Measurements from ENCODE around the gene FBXL13.
"Not testable (repeated sequence)": the region's sequence is repeated elsewhere in the genome, so short reads cannot be mapped to it uniquely, and the experiment has no call there.

Gene FBXL13

DNA sequence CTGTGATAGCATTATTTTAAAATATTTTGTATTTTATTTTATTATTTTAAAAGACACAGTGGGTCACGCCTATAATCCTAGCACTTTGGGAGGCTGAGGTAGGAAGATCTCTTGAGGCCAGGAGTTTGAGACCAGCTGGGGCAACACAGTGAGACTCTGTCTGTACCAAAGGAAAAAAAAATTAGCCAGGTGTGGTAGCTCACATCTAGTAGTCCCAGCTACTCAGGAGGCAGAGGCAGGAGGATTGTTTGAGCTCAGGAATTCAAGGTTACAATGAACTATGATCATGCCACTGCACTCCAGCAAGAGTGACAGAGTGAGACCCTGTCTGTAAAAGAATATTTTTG is 37.1 kb downstream of the FBXL13 start:
- Histone ChIP-seq H3K4me3 (ENCODE audit: low read depth, low read length) (no peak overlapping the region), H3K27me3 (ENCODE audit: insufficient read depth, low read length) (no peaks in the 10 kb centered on the region), H3K9ac (ENCODE audit: low read length) (no peak overlapping the region), H4K91ac (ENCODE audit: low read depth, low read length) (no peak overlapping the region), H2AK5ac (ENCODE audit: low read length) (no peak overlapping the region), H2AFZ (ENCODE audit: insufficient read depth, low read length, poor library complexity) (no peak overlapping the region), H4K12ac (ENCODE audit: low read depth, low read length) (no peak overlapping the region), H3K23ac (ENCODE audit: low read length) (no peak overlapping the region), H3K4ac (ENCODE audit: low read depth, low read length) (no peak overlapping the region), H3K36me3 (ENCODE audit: control insufficient read depth in 1 of 2, insufficient read depth in 2 of 2, low read length in 2 of 2) (no peaks in the 10 kb centered on the region), H2BK12ac (ENCODE audit: low read length) (no peak overlapping the region), H3K4me1 (ENCODE audit: control insufficient read depth in 1 of 2, insufficient read depth in 2 of 2, low read length in 2 of 2) (peaks cover 0 to 2% of the 10 kb centered on the region in 2 experiments), H2BK5ac (ENCODE audit: low read depth, low read length, poor library complexity) (no peak overlapping the region), H3K27ac (ENCODE audit: low read depth, low read length) (no peak overlapping the region), H3K18ac (ENCODE audit: low read length) (no peak overlapping the region), H2BK120ac (ENCODE audit: insufficient read depth, low read length, poor library complexity) (no peak overlapping the region), H3K79me2 (ENCODE audit: control insufficient read depth, insufficient read depth, low read length, poor library complexity) (no peaks in the 10 kb centered on the region), H3K14ac (ENCODE audit: low read length) (no peak overlapping the region), H3K79me1 (ENCODE audit: low read length) (no peaks in the 10 kb centered on the region), H4K8ac (ENCODE audit: low read depth, low read length) (no peak overlapping the region), H3K4me2 (ENCODE audit: low read length) (no peak overlapping the region), H3K9me3 (ENCODE audit: insufficient read depth, low read depth, low read length) (peaks cover 3% of the 10 kb centered on the region)
- DNase-seq: no peak
- WGBS (ENCODE audit: extremely low coverage, insufficient coverage, insufficient read length): no CpG with 5 or more reads among the region's 1 CpG

DNA sequence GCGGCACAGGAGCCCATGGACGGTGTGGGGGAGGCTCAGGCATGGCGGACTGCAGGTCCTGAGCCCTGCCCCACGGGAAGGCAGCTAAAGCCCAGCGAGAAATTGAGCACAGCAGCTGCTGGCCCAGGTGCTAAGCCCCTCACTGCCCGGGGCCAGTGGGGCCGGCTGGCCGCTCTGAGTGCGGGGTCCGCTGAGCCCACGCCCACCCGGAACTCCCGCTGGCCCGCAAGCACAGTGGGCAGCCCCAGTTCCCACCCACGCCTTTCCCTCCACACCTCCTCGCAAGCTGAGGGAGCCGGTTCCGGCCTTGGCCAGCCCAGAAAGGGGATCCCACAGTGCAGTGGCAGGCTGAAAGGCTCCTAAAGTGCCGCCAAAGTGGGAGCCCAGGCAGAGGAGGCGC is 40.3 kb downstream of the FBXL13 start:
- H3K23ac ChIP-seq (ENCODE audit: low read length); DNase-seq; H3K79me2 ChIP-seq (ENCODE audit: control insufficient read depth, insufficient read depth, low read length, poor library complexity); H2BK120ac ChIP-seq (ENCODE audit: insufficient read depth, low read length, poor library complexity); H3K27ac ChIP-seq (ENCODE audit: low read depth, low read length); H2BK12ac ChIP-seq (ENCODE audit: low read length); H3K4ac ChIP-seq (ENCODE audit: low read depth, low read length); H3K4me1 ChIP-seq (ENCODE audit: control insufficient read depth in 1 of 2, insufficient read depth in 2 of 2, low read length in 2 of 2); H3K9me3 ChIP-seq (ENCODE audit: insufficient read depth, low read depth, low read length); H2AFZ ChIP-seq (ENCODE audit: insufficient read depth, low read length, poor library complexity); H3K27me3 ChIP-seq (ENCODE audit: insufficient read depth, low read length); H2AK5ac ChIP-seq (ENCODE audit: low read length); H3K4me2 ChIP-seq (ENCODE audit: low read length); H4K91ac ChIP-seq (ENCODE audit: low read depth, low read length); H2BK5ac ChIP-seq (ENCODE audit: low read depth, low read length, poor library complexity); H3K14ac ChIP-seq (ENCODE audit: low read length); H3K9ac ChIP-seq (ENCODE audit: low read length); H4K8ac ChIP-seq (ENCODE audit: low read depth, low read length); H3K79me1 ChIP-seq (ENCODE audit: low read length); H4K12ac ChIP-seq (ENCODE audit: low read depth, low read length); H3K36me3 ChIP-seq (ENCODE audit: control insufficient read depth in 1 of 2, insufficient read depth in 2 of 2, low read length in 2 of 2); H3K18ac ChIP-seq (ENCODE audit: low read length); H3K4me3 ChIP-seq (ENCODE audit: low read depth, low read length): not testable (repeated sequence)
- no CpG with 5 or more reads among the region's 20 CpGs for WGBS (ENCODE audit: extremely low coverage, insufficient coverage, insufficient read length)

DNA sequence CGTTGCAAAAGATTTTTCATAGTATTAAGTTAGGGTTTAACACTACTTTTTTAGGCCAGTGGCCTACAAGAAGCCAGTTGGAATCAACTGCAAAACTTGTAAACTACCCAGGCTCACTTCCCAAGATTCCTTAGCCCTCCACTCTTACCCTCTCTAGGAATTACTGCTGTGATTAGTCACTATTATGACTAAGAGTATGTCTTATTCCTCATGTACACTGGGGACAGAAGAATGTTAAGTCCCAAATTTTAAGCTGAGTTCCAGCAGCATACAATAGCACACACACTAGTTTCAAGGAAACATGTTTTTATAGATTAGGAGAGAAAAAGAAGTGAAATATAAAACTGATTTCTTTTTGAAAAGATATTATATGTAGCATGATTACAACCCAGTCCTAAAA is 42.8 kb downstream of the FBXL13 start:
- Histone ChIP-seq H3K79me1 (ENCODE audit: low read length) (no peaks in the 10 kb centered on the region), H2BK12ac (ENCODE audit: low read length) (no peak overlapping the region), H2AFZ (ENCODE audit: insufficient read depth, low read length, poor library complexity) (no peak overlapping the region), H2AK5ac (ENCODE audit: low read length) (no peak overlapping the region), H4K8ac (ENCODE audit: low read depth, low read length) (no peak overlapping the region), H3K4me2 (ENCODE audit: low read length) (no peak overlapping the region), H3K9me3 (ENCODE audit: insufficient read depth, low read depth, low read length) (no peaks in the 10 kb centered on the region), H4K12ac (ENCODE audit: low read depth, low read length) (no peak overlapping the region), H3K27me3 (ENCODE audit: insufficient read depth, low read length) (no peaks in the 10 kb centered on the region), H4K91ac (ENCODE audit: low read depth, low read length) (no peak overlapping the region), H3K36me3 (ENCODE audit: control insufficient read depth in 1 of 2, insufficient read depth in 2 of 2, low read length in 2 of 2) (no peaks in the 10 kb centered on the region), H2BK5ac (ENCODE audit: low read depth, low read length, poor library complexity) (no peak overlapping the region), H3K27ac (ENCODE audit: low read depth, low read length) (no peak overlapping the region), H3K18ac (ENCODE audit: low read length) (no peak overlapping the region), H3K23ac (ENCODE audit: low read length) (no peak overlapping the region), H3K4me3 (ENCODE audit: low read depth, low read length) (no peak overlapping the region), H3K9ac (ENCODE audit: low read length) (no peak overlapping the region), H3K4me1 (ENCODE audit: control insufficient read depth in 1 of 2, insufficient read depth in 2 of 2, low read length in 2 of 2) (no peaks in the 10 kb centered on the region), H3K79me2 (ENCODE audit: control insufficient read depth, insufficient read depth, low read length, poor library complexity) (no peaks in the 10 kb centered on the region), H3K4ac (ENCODE audit: low read depth, low read length) (no peak overlapping the region), H2BK120ac (ENCODE audit: insufficient read depth, low read length, poor library complexity) (no peak overlapping the region), H3K14ac (ENCODE audit: low read length) (no peak overlapping the region)
- no CpG with 5 or more reads among the region's 1 CpG for WGBS (ENCODE audit: extremely low coverage, insufficient coverage, insufficient read length)
- no peak for DNase-seq

DNA sequence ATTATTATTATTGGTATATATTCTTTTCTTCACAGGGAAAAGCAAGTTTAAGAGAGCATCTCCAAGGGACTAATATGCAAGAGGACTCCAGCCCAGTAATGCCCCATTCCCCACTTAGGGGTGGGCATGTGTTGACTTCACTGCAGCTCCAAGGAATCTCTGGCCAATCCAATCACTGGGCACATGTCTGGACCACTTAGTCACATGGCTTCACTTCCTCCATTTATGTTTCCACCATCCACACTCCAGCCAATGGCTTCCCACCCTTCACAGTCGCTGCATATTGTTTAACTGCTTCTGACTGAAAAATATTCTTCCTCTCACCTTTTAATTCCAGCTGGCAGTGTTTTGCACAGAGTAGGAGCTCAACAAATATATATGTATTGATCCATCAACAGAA is 43.6 kb downstream of the FBXL13 start:
- Histone ChIP-seq H4K12ac (ENCODE audit: low read depth, low read length) (no peak overlapping the region), H3K9me3 (ENCODE audit: insufficient read depth, low read depth, low read length) (no peaks in the 10 kb centered on the region), H3K9ac (ENCODE audit: low read length) (no peak overlapping the region), H3K4me3 (ENCODE audit: low read depth, low read length) (no peak overlapping the region), H3K18ac (ENCODE audit: low read length) (no peak overlapping the region), H3K36me3 (ENCODE audit: control insufficient read depth in 1 of 2, insufficient read depth in 2 of 2, low read length in 2 of 2) (no peaks in the 10 kb centered on the region), H3K79me1 (ENCODE audit: low read length) (no peaks in the 10 kb centered on the region), H3K23ac (ENCODE audit: low read length) (no peak overlapping the region), H2BK12ac (ENCODE audit: low read length) (no peak overlapping the region), H2BK5ac (ENCODE audit: low read depth, low read length, poor library complexity) (no peak overlapping the region), H3K27me3 (ENCODE audit: insufficient read depth, low read length) (no peaks in the 10 kb centered on the region), H3K4me2 (ENCODE audit: low read length) (no peak overlapping the region), H4K91ac (ENCODE audit: low read depth, low read length) (no peak overlapping the region), H3K79me2 (ENCODE audit: control insufficient read depth, insufficient read depth, low read length, poor library complexity) (no peaks in the 10 kb centered on the region), H3K4me1 (ENCODE audit: control insufficient read depth in 1 of 2, insufficient read depth in 2 of 2, low read length in 2 of 2) (no peaks in the 10 kb centered on the region), H3K4ac (ENCODE audit: low read depth, low read length) (no peak overlapping the region), H3K27ac (ENCODE audit: low read depth, low read length) (no peak overlapping the region), H2AFZ (ENCODE audit: insufficient read depth, low read length, poor library complexity) (no peak overlapping the region), H4K8ac (ENCODE audit: low read depth, low read length) (no peak overlapping the region), H3K14ac (ENCODE audit: low read length) (no peak overlapping the region), H2BK120ac (ENCODE audit: insufficient read depth, low read length, poor library complexity) (no peak overlapping the region), H2AK5ac (ENCODE audit: low read length) (no peak overlapping the region)
- DNase-seq: no peak
- WGBS (ENCODE audit: extremely low coverage, insufficient coverage, insufficient read length): no CpG with 5 or more reads among the region's 1 CpG
